ENCODE data around the gene SLC35D2.

DNA sequence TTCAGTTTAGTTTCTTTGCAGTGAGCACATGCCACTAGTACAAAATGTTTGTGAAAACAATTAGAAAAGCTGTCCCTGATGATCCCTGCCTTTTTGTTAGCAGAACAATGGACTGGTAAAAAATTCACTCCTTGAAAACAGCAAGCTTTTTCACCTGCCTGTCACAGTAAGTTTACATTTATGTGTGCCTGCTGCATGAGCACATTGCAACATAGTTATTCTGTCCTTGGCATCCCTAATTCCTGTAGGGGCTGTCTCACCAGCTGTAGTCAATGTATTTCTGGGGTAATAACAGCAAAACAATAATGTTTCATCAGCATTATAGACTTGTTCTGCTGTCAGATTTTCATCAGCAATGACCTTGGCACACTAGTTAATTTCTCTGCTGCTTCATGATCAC, 46.2 kb upstream of the SLC35D2 start:
- TF ChIP-seq CTCF (IDR thresholded peaks at IDR 0.05; ENCODE audit: low read depth, low read length, poor library complexity, severe bottlenecking) (no peak), EZH2phosphoT487 (IDR thresholded peaks at IDR 0.05; ENCODE audit: borderline replicate concordance, low read length) (no peak)

Data from DOHH2 (cell line).